GM18909 (cell line): ENCODE measurements around the gene KRT6B.
"Not testable (repeated sequence)": the region's sequence is repeated elsewhere in the genome, so short reads cannot be mapped to it uniquely, and the experiment has no call there.

Source experiments
- ATAC-seq: cut with Tn5 transposase; IDR thresholded peaks from one replicate; pipeline ENCODE4 v1.9.1; 2021; ENCODE audit warnings: mild to moderate bottlenecking; ENCODE audit not compliant: unreplicated experiment, poor library complexity

KRT6B gene

DNA sequence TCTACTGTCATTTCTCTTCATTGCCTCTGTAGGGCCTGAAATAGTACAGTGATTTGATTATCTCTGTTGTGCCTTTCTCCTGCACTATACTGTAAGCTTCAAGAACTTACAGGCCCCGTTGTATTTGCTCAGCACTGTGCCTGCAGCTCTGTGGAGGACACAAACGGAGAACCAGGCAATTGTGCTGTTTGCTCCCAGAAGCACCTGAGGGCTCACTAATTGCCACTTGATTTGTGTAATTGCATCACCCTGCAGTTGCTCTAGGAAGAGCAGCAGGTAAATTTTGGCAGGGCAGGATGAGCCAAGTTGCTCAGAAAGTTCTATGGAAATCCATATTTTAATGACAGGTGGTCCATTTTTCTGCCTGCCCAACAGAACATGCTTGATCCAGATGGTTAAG, 34.2 kb downstream of the KRT6B start:
- no peak for ATAC-seq

DNA sequence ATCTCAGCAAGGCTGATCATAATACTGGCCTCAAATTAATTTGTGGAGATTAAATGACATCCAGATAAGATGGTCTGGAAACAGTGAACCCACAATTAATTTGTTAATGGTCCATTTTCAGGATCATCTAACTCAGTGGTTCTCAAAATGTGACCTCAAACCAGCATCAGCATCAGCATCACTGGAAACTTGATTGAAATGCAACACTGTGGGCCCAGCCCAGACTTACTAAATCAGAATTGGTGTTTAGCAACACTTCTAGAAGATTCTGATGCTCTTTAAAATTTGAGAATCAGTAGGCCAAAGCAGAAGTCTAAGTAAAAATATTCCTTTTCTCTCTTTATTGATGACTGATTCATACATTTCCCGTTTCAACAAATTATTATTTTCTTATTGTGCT, 35.2 kb downstream of the KRT6B start:
- no peak for ATAC-seq

- no peak for ATAC-seq
Measured at GRCh38 chr12:52415870-52416750, 35.8 kb downstream of the KRT6B start.

DNA sequence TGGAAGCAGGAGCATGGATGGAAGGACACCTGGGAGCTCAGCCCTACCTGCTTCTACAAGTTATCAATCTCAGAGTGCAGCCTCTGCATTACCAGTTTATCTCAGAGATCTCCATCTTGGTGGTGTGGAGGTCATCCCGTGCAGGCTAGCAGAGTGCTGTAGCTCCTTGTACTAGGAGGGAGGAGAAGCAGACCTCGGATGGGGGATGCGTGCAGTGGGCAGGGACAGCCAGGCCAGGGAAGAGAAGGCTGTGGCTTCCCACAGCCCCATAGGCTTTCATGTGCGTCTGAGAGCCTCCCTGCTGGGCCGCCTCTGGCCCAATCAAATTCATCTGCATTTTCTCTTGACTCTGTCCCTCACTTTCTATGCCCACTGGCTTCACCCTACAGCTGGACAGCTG, 37.0 kb downstream of the KRT6B start:
- no peak for ATAC-seq

DNA sequence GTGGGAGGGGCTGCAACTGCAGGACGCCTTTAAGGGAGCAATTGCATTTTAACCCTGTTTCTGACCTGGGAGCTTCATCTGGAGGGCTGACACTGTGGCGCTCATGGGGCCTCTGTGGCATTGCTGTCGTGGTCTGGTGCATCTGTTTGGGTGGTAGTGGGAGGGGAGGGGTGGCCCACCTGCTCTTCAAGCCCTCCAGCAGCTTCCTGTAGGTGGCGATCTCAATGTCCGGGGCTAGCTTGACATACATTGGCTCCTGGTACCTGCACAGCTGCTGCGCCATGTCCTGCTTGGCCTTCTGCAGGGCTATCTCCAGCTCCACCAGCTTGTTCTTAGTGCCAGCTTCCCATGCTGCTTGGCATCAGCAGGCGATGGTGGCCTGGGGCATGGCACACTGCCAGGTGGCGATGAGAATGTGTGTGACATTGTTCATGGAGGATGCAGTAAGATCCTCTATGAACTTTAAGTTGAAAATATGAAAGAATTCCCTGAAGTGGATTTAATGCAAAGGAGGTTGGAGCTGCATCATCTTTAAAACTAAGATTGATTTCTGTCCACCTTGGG, 38.1 kb downstream of the KRT6B start:
- ATAC-seq: no peak

DNA sequence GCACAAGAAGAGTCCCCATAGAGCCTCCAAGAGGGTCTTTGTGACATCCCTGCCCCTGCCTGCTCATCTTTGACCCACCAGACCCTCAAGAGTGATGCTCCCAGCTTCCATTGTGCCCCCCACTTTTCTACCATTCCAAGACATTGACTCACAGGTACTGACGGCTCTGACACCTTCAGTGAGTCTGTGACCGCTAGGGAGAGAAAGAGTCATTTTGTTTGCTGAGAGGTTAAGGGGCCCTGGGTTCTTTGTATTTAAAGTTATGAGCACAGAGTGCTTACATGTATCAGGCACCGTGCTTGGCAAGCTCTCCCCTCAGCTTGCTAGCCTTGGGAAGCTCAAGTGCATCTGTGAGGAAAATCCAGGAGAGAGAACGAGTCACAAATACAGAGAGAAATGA, 38.7 kb downstream of the KRT6B start:
- ATAC-seq: no peak

DNA sequence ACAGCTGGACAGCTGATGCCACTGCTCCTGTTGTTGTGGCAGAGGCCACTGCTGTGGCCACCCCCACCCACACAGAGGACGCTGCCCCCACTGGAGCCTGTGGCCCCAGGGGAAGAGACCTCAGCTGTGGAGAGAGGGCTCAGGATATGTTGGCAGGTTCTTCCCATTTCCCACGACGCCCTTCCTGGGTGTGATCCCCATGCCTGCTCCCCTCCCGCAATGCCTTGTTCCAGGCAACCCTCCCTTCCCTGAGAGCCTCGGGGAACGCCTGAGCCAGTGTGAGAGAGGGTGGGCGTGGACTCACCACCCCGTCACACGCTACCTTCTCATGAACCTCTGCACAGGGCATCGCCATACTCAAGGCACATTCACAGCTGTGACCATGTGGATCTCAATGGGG, 40.1 kb downstream of the KRT6B start:
- no peak for ATAC-seq

DNA sequence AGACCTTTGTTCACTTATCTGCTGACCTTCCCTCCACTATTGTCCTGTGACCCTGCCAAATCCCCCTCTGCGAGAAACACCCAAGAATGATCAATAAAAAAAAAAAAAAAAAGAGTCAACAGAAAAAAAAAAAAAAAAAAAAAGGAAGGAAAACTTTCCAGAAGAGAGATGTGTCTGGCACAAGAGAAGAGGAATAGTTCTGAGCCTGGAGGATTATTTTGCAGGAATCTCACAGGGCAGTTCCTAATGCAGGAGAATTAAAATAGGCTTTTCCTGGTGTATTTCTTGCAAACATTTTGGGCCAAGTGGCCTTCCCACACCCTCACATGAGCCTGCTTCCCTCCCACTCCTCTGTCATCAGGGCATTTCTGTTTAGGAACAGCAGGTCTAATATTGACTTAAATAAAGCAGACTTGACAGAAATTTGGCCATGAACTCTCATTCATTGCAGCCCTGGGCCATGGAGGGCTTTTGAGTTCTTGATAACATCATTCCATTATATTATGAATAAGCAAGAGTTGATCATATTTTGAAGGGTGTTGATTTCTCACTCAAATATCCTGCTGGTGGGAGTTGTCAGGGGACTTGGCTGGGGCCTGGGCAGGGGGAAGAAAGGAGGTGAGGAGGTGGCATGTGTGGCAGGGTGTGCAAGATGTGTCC, 41.2 kb downstream of the KRT6B start:
- ATAC-seq: not testable (repeated sequence)

GRCh38 chr12:52407918-52408317, 44.0 kb downstream of the KRT6B start:
- ATAC-seq: no peak

GRCh38 chr12:52405922-52406385, 46.0 kb downstream of the KRT6B start, which contains the start of gene KRT82:
Gene KRT82 (minus strand): TSS chr12:52406335. CDS start chr12:52406277, 58 bp downstream.
- no peak for ATAC-seq

- no peak for ATAC-seq
Measured at GRCh38 chr12:52404951-52405350, 47.0 kb downstream of the KRT6B start.

DNA sequence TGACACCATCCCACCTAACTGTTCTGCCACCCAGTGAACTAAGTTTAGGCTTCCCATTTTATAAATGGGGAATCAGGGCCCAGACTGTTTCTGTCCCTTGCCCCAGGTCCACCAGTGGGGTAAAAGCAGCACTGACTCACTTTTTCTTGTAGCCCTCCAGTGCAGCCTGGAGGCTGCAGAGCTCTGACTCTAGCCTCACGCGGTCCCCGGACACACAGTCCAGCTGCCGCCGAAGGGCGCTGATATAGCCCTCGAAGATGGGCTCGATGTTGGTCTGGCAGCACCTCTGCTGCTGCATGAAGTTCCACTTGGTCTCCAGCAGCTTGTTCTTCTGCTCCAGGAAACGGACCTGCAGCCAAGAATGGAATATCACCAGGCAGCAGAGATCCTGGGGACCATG, 48.4 kb downstream of the KRT6B start:
- no peak for ATAC-seq

- no peak for ATAC-seq
Measured at GRCh38 chr12:52402873-52403540, 48.9 kb downstream of the KRT6B start.

- no peak for ATAC-seq
Measured at GRCh38 chr12:52402377-52402776, 49.6 kb downstream of the KRT6B start.

- no peak for ATAC-seq
Measured at GRCh38 chr12:52401926-52402325, 50.0 kb downstream of the KRT6B start.

- no peak for ATAC-seq
Measured at GRCh38 chr12:52401526-52401925, 50.4 kb downstream of the KRT6B start.

DNA sequence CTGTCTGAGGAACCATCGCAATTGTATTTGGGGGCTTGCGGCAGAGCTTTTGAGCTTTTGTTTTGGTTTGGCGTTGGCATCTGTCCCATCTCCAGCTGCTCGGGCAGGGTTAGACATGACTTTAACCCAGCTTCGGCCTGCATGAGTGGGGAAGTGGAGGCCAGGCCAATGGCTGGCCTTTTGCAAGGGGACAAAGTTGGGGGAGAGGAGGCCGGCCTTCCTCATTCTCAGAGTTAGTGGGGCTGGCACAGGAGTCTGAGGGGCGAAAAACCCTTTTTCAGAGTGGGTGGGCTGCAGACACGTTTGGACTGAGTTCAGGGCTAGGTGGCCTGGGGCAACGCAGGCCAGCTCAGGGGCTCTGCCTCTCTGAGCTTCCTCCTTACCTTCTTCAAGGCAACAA, 51.0 kb downstream of the KRT6B start:
- ATAC-seq: no peak

- ATAC-seq: no peak
Measured at GRCh38 chr12:52399756-52400155, 52.2 kb downstream of the KRT6B start.

GRCh38 chr12:52398176-52398575, 53.8 kb downstream of the KRT6B start:
- no peak for ATAC-seq

GRCh38 chr12:52396656-52397055, 55.3 kb downstream of the KRT6B start:
- no peak for ATAC-seq
